NCI-H524 treated with DMSO at 0.1 percent for 48 hours (cell line): ENCODE results near the gene ZNF197.
"Not testable (repeated sequence)": the region's sequence is repeated elsewhere in the genome, so short reads cannot be mapped to it uniquely, and the experiment has no call there.

Experiments
- DNase-seq: peaks from one replicate; lab custom pipeline; 2025; lab: John Stamatoyannopoulos, UW

Gene ZNF197

GRCh38 chr3:44665173-44665572 is 40.3 kb downstream of the ZNF197 start:
- no peak for DNase-seq

- no peak for DNase-seq
Measured at GRCh38 chr3:44666346-44666745, 41.5 kb downstream of the ZNF197 start.

GRCh38 chr3:44669760-44670159 is 44.9 kb downstream of the ZNF197 start:
- no peak for DNase-seq

- DNase-seq = not testable (repeated sequence)
Measured at GRCh38 chr3:44673466-44673865, 48.6 kb downstream of the ZNF197 start.

- no peak for DNase-seq
Measured at GRCh38 chr3:44674211-44674610, 49.4 kb downstream of the ZNF197 start.

- no peak for DNase-seq
Measured at GRCh38 chr3:44678480-44679116, 53.8 kb downstream of the ZNF197 start.

GRCh38 chr3:44680921-44681455 is 56.2 kb downstream of the ZNF197 start:
- no peak for DNase-seq

GRCh38 chr3:44682182-44682896 is 57.5 kb downstream of the ZNF197 start:
- DNase-seq = no peak

GRCh38 chr3:44685128-44685800 is 60.4 kb downstream of the ZNF197 start:
- peak; percentile 13 for DNase-seq

GRCh38 chr3:44687898-44688297 is 63.1 kb downstream of the ZNF197 start:
- no peak for DNase-seq
